ENCODE results near the gene DPYSL3.

DNA sequence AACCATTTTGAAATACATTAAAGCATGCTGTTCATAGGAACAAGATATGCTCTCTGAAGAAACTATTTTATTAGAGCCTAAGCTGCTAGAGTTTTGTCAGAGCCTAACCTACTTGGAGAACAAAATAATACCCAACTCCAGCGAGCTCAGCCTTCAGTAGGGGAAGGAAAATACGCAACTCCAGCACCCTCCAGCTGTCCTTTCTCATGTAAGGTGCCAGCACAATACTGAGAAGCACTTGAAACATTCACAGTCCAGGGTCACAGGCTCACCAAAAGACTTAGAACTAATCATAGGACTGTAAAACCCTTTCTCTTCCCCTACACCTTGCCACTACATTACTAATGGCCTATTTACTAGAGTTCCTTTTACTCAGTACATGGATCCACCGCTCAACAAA is 18.9 kb downstream of the DPYSL3 start:
- TF ChIP-seq GATA2 (IDR thresholded peaks at IDR 0.05; ENCODE audit: low read depth, low read length), result no peak
- no peak for TF ChIP-seq GATA3 (IDR thresholded peaks at IDR 0.05; ENCODE audit: low read depth, low read length)
